Astrocyte of the cerebellum (primary cell): ENCODE measurements around the gene TP53BP1.

Source experiments
- DNase-seq: peaks from one replicate; pipeline ENCODE4 v3.0.0-alpha.2; 2011; ENCODE audit warnings: low read depth
- H3K4me3 ChIP-seq: 2 replicates; pipeline ENCODE4 v1.5.1; 2011; ENCODE audit warnings: mild to moderate bottlenecking, low read depth, low read length, moderate library complexity
- in situ Hi-C: cut with HindIII; loops from 2 replicates; pipeline ENCODE4 v1.10.0; 2017; ENCODE audit warnings: low sequenced_read_pairs
- TF ChIP-seq, protein P1 (sequence below): IDR thresholded peaks from 2 replicates; pipeline ENCODE4 v1.5.1; 2012; ENCODE audit warnings: low read length, low read depth, moderate library complexity, mild to moderate bottlenecking; ENCODE audit errors: missing control alignments

The TP53BP1 gene

DNA sequence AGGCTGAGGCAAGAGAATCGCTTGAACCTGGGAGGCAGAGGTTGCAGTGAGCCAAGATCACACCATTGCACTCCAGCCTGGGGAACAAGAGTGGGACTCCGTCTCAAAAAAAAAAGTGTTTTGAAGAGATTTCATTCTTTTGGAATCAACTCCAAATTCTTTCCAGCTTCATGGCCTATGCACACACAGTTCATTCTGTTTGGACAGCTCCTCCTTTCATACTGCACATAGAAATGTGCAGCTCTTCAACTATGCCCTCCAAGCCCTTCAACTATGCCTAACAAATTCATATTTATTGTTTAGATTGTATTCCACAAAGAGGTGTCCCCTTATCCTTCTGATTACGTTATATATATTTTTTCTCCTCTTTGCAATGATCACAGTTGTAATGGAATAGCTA lies 4.2 kb downstream of the TP53BP1 start:
- TF ChIP-seq, protein P1, sequence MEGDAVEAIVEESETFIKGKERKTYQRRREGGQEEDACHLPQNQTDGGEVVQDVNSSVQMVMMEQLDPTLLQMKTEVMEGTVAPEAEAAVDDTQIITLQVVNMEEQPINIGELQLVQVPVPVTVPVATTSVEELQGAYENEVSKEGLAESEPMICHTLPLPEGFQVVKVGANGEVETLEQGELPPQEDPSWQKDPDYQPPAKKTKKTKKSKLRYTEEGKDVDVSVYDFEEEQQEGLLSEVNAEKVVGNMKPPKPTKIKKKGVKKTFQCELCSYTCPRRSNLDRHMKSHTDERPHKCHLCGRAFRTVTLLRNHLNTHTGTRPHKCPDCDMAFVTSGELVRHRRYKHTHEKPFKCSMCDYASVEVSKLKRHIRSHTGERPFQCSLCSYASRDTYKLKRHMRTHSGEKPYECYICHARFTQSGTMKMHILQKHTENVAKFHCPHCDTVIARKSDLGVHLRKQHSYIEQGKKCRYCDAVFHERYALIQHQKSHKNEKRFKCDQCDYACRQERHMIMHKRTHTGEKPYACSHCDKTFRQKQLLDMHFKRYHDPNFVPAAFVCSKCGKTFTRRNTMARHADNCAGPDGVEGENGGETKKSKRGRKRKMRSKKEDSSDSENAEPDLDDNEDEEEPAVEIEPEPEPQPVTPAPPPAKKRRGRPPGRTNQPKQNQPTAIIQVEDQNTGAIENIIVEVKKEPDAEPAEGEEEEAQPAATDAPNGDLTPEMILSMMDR: no peak
- in situ Hi-C loops: no loop called here
- no peak overlapping the region for H3K4me3 ChIP-seq
- DNase-seq: no peak

DNA sequence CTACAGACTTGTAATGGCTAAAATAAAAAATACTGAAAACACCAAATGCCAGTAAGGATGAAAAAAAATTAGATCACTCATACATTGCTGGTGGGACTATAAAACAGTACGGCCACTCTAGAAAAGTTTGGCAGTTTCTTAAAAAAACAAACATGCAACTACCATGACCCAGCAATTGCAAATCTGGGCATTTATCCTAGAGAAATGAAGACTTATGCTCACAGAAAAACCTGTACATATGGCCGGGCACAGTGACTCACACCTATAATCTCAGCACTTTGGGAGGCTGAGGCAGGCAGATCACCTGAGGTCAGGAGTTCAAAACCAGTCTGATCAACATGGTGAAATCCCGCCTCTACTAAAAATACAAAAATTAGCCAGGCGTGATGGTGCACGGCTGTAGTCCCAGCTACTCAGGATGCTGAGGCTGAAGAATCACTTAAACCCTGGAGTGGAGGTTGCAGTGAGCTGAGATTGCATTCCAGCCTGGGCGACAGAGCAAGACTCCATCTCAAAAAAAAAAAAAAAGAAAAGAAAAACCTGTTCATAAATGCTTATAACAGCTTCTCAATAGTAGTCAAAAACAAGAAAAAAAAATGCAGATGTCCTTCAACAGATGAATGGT lies 5.6 kb downstream of the TP53BP1 start:
- H3K4me3 ChIP-seq: no peak overlapping the region
- in situ Hi-C loops: no loop called here
- TF ChIP-seq, protein P1: no peak
- DNase-seq: no peak

GRCh38 chr15:43484455-43484854 lies 8.5 kb downstream of the TP53BP1 start:
- no peak for DNase-seq
- in situ Hi-C loops: no loop called here
- H3K4me3 ChIP-seq: no peak overlapping the region
- TF ChIP-seq, protein P1: no peak

- TF ChIP-seq, protein P1: peak; percentile 26
- in situ Hi-C loops: no loop called here
- DNase-seq: no peak
- H3K4me3 ChIP-seq: no peak overlapping the region
These were observed 9.4 kb downstream of the TP53BP1 start for GRCh38 chr15:43483297-43484128.

DNA sequence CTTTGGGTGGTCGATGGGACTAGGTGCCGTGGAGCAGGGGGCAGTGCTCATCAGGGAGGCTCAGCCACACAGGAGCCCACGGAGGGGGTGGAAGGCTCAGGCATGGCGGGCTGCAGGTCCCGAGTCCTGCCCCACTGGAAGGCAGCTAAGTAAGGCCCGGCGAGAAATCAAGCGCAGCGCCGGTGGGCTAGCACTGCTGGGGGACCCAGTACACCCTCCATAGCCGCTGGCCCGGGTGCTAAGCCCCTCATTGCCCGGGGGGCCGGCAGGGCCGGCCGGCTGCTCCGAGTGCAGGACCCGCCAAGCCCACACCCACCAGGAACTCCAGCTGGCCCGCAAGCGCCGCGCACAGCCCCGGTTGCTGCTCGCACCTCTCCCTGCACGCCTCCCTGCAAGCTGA lies 19.1 kb downstream of the TP53BP1 start:
- H3K4me3 ChIP-seq: no peak overlapping the region
- DNase-seq: no peak
- in situ Hi-C loops: no loop called here
- TF ChIP-seq, protein P1: no peak

DNA sequence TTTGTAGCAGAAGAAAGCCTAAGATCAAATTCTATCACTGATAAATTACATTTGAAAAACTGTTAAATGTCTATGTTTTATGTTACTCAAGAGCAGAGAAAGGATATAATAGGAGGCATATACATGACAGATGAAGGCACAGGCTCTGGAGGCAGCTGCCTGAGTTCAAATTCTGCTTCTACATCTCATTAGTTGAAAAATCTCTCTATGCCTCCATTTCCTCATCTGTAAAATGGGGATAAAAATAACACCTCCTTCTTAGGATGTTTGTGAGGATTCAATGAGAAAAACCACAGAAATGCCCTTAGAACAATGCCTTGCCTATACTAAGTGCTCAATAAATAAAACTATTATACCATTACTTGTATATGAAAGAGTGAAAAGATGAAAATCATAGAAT lies 21.0 kb downstream of the TP53BP1 start:
- no peak overlapping the region for H3K4me3 ChIP-seq
- TF ChIP-seq, protein P1: no peak
- DNase-seq: no peak
- in situ Hi-C loops: no loop called here
